Measurements from ENCODE around the gene MLIP. TPM values are rescaled to one million over a fixed set of nuclear protein-coding genes. Genes with fewer than 3 reads are reported as not detected.
"Not testable (repeated sequence)": the region's sequence is repeated elsewhere in the genome, so short reads cannot be mapped to it uniquely, and the experiment has no call there.

Gene MLIP
- total and polyA plus RNA-seq, 7 experiments from 2014 or later, result not detected

GRCh38 chr6:54193560-54193959 is 82.3 kb downstream of the MLIP start:
- Histone ChIP-seq H3K36me3 (ENCODE audit: control insufficient read depth in 2 of 3, insufficient read depth in 3 of 3, low read length in 3 of 3) (no peaks in the 10 kb centered on the region), H3K4me1 (ENCODE audit: control insufficient read depth in 2 of 2, insufficient read depth in 2 of 2, low read length in 2 of 2) (no peaks in the 10 kb centered on the region), H3K27me3 (ENCODE audit: control insufficient read depth in 2 of 2, insufficient read depth in 2 of 2, low read length in 2 of 2) (no peaks in the 10 kb centered on the region), H3K4me3 (ENCODE audit: low read length) (no peak overlapping the region), H3K9me3 (ENCODE audit: control insufficient read depth in 2 of 3, low read length in 3 of 3) (no peaks in the 10 kb centered on the region), H3K27ac (ENCODE audit: low read depth, low read length) (no peak overlapping the region)
- intact Hi-C loops (cut with micrococcal nuclease), result no loop called here
- H3K27me3 Mint-ChIP-seq, result no peaks in the 10 kb centered on the region
- H3K9me3 Mint-ChIP-seq, result peaks cover 0 to 17% (median 3%) of the 10 kb centered on the region in 11 donors
- H3K4me1 Mint-ChIP-seq, result no peaks in the 10 kb centered on the region
- CTCF ChIA-PET, result no interaction called here
- ATAC-seq, result no peak
- no peak for DNase-seq
- H3K36me3 Mint-ChIP-seq, result no peaks in the 10 kb centered on the region
- H3K4me3 Mint-ChIP-seq, result no peak overlapping the region
- POLR2A ChIA-PET, result no interaction called here
- H3K27ac Mint-ChIP-seq, result no peak overlapping the region

- no peaks in the 10 kb centered on the region for H3K4me1 Mint-ChIP-seq
- H3K4me1 ChIP-seq (ENCODE audit: control insufficient read depth in 2 of 2, insufficient read depth in 2 of 2, low read length in 2 of 2), result no peaks in the 10 kb centered on the region
- ChIA-PET CTCF (no interaction called here), POLR2A (no interaction called here)
- DNase-seq (no peak), ATAC-seq (no peak)
- no peak overlapping the region for H3K27ac ChIP-seq (ENCODE audit: low read depth, low read length)
- no peaks in the 10 kb centered on the region for H3K27me3 ChIP-seq (ENCODE audit: control insufficient read depth in 2 of 2, insufficient read depth in 2 of 2, low read length in 2 of 2)
- no peaks in the 10 kb centered on the region for H3K36me3 ChIP-seq (ENCODE audit: control insufficient read depth in 2 of 3, insufficient read depth in 3 of 3, low read length in 3 of 3)
- H3K4me3 Mint-ChIP-seq, result no peak overlapping the region
- peaks cover 0 to 17% (median 5%) of the 10 kb centered on the region in 11 donors for H3K9me3 Mint-ChIP-seq
- H3K27ac Mint-ChIP-seq, result no peak overlapping the region
- no peaks in the 10 kb centered on the region for H3K9me3 ChIP-seq (ENCODE audit: control insufficient read depth in 2 of 3, low read length in 3 of 3)
- H3K36me3 Mint-ChIP-seq, result no peaks in the 10 kb centered on the region
- H3K4me3 ChIP-seq (ENCODE audit: low read length), result no peak overlapping the region
- no peaks in the 10 kb centered on the region for H3K27me3 Mint-ChIP-seq
- intact Hi-C loops (cut with micrococcal nuclease), result no loop called here
Measured at GRCh38 chr6:54194067-54194466, 82.8 kb downstream of the MLIP start.

- Histone ChIP-seq H3K4me1 (ENCODE audit: control insufficient read depth in 2 of 2, insufficient read depth in 2 of 2, low read length in 2 of 2) (no peaks in the 10 kb centered on the region), H3K9me3 (ENCODE audit: control insufficient read depth in 2 of 3, low read length in 3 of 3) (no peaks in the 10 kb centered on the region), H3K27me3 (ENCODE audit: control insufficient read depth in 2 of 2, insufficient read depth in 2 of 2, low read length in 2 of 2) (no peaks in the 10 kb centered on the region), H3K36me3 (ENCODE audit: control insufficient read depth in 2 of 3, insufficient read depth in 3 of 3, low read length in 3 of 3) (no peaks in the 10 kb centered on the region), H3K27ac (ENCODE audit: low read depth, low read length) (no peak overlapping the region), H3K4me3 (ENCODE audit: low read length) (no peak overlapping the region)
- no peak overlapping the region for H3K27ac Mint-ChIP-seq
- intact Hi-C loops (cut with micrococcal nuclease), result no loop called here
- ATAC-seq (no peak), DNase-seq (no peak)
- no peaks in the 10 kb centered on the region for H3K36me3 Mint-ChIP-seq
- H3K4me1 Mint-ChIP-seq, result no peaks in the 10 kb centered on the region
- H3K9me3 Mint-ChIP-seq, result peaks cover 0 to 24% (median 5%) of the 10 kb centered on the region in 11 donors
- CTCF ChIA-PET, result no interaction called here
- POLR2A ChIA-PET, result no interaction called here
- no peaks in the 10 kb centered on the region for H3K27me3 Mint-ChIP-seq
- H3K4me3 Mint-ChIP-seq, result no peak overlapping the region
Measured at GRCh38 chr6:54195637-54196036, 84.4 kb downstream of the MLIP start.

- Histone ChIP-seq H3K4me1 (ENCODE audit: control insufficient read depth in 2 of 2, insufficient read depth in 2 of 2, low read length in 2 of 2) (no peaks in the 10 kb centered on the region), H3K9me3 (ENCODE audit: control insufficient read depth in 2 of 3, low read length in 3 of 3) (no peaks in the 10 kb centered on the region), H3K36me3 (ENCODE audit: control insufficient read depth in 2 of 3, insufficient read depth in 3 of 3, low read length in 3 of 3) (no peaks in the 10 kb centered on the region), H3K4me3 (ENCODE audit: low read length) (no peak overlapping the region), H3K27ac (ENCODE audit: low read depth, low read length) (no peak overlapping the region), H3K27me3 (ENCODE audit: control insufficient read depth in 2 of 2, insufficient read depth in 2 of 2, low read length in 2 of 2) (no peaks in the 10 kb centered on the region)
- POLR2A ChIA-PET, result no interaction called here
- ATAC-seq (no peak), DNase-seq (no peak)
- CTCF ChIA-PET, result no interaction called here
- H3K36me3 Mint-ChIP-seq, result no peaks in the 10 kb centered on the region
- intact Hi-C loops (cut with micrococcal nuclease), result no loop called here
- H3K4me1 Mint-ChIP-seq, result no peaks in the 10 kb centered on the region
- no peak overlapping the region for H3K4me3 Mint-ChIP-seq
- H3K27ac Mint-ChIP-seq, result no peak overlapping the region
- H3K27me3 Mint-ChIP-seq, result no peaks in the 10 kb centered on the region
- H3K9me3 Mint-ChIP-seq, result peaks cover 0 to 24% (median 5%) of the 10 kb centered on the region in 11 donors
Measured at GRCh38 chr6:54196905-54197304, 85.7 kb downstream of the MLIP start.

- Histone ChIP-seq H3K4me3 (ENCODE audit: low read length) (no peak overlapping the region), H3K27me3 (ENCODE audit: control insufficient read depth in 2 of 2, insufficient read depth in 2 of 2, low read length in 2 of 2) (no peaks in the 10 kb centered on the region), H3K4me1 (ENCODE audit: control insufficient read depth in 2 of 2, insufficient read depth in 2 of 2, low read length in 2 of 2) (no peaks in the 10 kb centered on the region), H3K9me3 (ENCODE audit: control insufficient read depth in 2 of 3, low read length in 3 of 3) (no peaks in the 10 kb centered on the region), H3K36me3 (ENCODE audit: control insufficient read depth in 2 of 3, insufficient read depth in 3 of 3, low read length in 3 of 3) (no peaks in the 10 kb centered on the region), H3K27ac (ENCODE audit: low read depth, low read length) (no peak overlapping the region)
- intact Hi-C loops (cut with micrococcal nuclease), result no loop called here
- DNase-seq (no peak), ATAC-seq (no peak)
- POLR2A ChIA-PET, result no interaction called here
- no peak overlapping the region for H3K27ac Mint-ChIP-seq
- no peaks in the 10 kb centered on the region for H3K4me1 Mint-ChIP-seq
- CTCF ChIA-PET, result no interaction called here
- H3K27me3 Mint-ChIP-seq, result no peaks in the 10 kb centered on the region
- H3K36me3 Mint-ChIP-seq, result no peaks in the 10 kb centered on the region
- H3K4me3 Mint-ChIP-seq, result no peak overlapping the region
- H3K9me3 Mint-ChIP-seq, result peaks cover 0 to 22% (median 5%) of the 10 kb centered on the region in 11 donors
Measured at GRCh38 chr6:54198134-54198533, 86.9 kb downstream of the MLIP start.

- CTCF ChIA-PET; H3K27me3 ChIP-seq (ENCODE audit: control insufficient read depth in 2 of 2, insufficient read depth in 2 of 2, low read length in 2 of 2); POLR2A ChIA-PET; ATAC-seq; H3K36me3 Mint-ChIP-seq; intact Hi-C loops (cut with micrococcal nuclease); H3K4me1 Mint-ChIP-seq; H3K27me3 Mint-ChIP-seq; H3K4me3 Mint-ChIP-seq; H3K9me3 Mint-ChIP-seq; H3K36me3 ChIP-seq (ENCODE audit: control insufficient read depth in 2 of 3, insufficient read depth in 3 of 3, low read length in 3 of 3); H3K4me1 ChIP-seq (ENCODE audit: control insufficient read depth in 2 of 2, insufficient read depth in 2 of 2, low read length in 2 of 2); DNase-seq; H3K27ac Mint-ChIP-seq; H3K27ac ChIP-seq (ENCODE audit: low read depth, low read length); H3K9me3 ChIP-seq (ENCODE audit: control insufficient read depth in 2 of 3, low read length in 3 of 3); H3K4me3 ChIP-seq (ENCODE audit: low read length): not testable (repeated sequence)
Measured at GRCh38 chr6:54203474-54204035, 92.3 kb downstream of the MLIP start.

GRCh38 chr6:54204921-54205591 is 93.8 kb downstream of the MLIP start:
- Mint-ChIP-seq H3K27me3 (no peaks in the 10 kb centered on the region), H3K9me3 (peaks cover 0 to 6% (median 0%) of the 10 kb centered on the region in 11 donors), H3K4me3 (no peak overlapping the region), H3K4me1 (no peaks in the 10 kb centered on the region), H3K36me3 (no peaks in the 10 kb centered on the region), H3K27ac (no peak overlapping the region)
- intact Hi-C loops (cut with micrococcal nuclease), result no loop called here
- Histone ChIP-seq H3K9me3 (ENCODE audit: control insufficient read depth in 2 of 3, low read length in 3 of 3) (no peaks in the 10 kb centered on the region), H3K27me3 (ENCODE audit: control insufficient read depth in 2 of 2, insufficient read depth in 2 of 2, low read length in 2 of 2) (no peaks in the 10 kb centered on the region), H3K27ac (ENCODE audit: low read depth, low read length) (no peak overlapping the region), H3K4me3 (ENCODE audit: low read length) (no peak overlapping the region), H3K4me1 (ENCODE audit: control insufficient read depth in 2 of 2, insufficient read depth in 2 of 2, low read length in 2 of 2) (no peaks in the 10 kb centered on the region), H3K36me3 (ENCODE audit: control insufficient read depth in 2 of 3, insufficient read depth in 3 of 3, low read length in 3 of 3) (no peaks in the 10 kb centered on the region)
- ATAC-seq (no peak), DNase-seq (no peak)
- ChIA-PET CTCF (interaction anchor here (0.7 kb wide), 1 partner anchor 10 kb away, joined by 3 read pairs; no protein-coding TSS in a partner anchor), POLR2A (no interaction called here)

Data from naive thymus-derived CD4-positive, alpha-beta T cell (primary cell).